ENCODE results near the gene CANX. TPM values are rescaled to one million over a fixed set of nuclear protein-coding genes. Genes with fewer than 3 reads are reported as not detected.
A peak's percentile ranks its signal among the peaks of the same experiment; 100 is the strongest.

The CANX gene
- total and polyA plus RNA-seq, 2 of the 13 experiments (the other 11 are each of a cell fraction or from before 2014, with no cell fraction given) = 477 to 680 TPM

DNA sequence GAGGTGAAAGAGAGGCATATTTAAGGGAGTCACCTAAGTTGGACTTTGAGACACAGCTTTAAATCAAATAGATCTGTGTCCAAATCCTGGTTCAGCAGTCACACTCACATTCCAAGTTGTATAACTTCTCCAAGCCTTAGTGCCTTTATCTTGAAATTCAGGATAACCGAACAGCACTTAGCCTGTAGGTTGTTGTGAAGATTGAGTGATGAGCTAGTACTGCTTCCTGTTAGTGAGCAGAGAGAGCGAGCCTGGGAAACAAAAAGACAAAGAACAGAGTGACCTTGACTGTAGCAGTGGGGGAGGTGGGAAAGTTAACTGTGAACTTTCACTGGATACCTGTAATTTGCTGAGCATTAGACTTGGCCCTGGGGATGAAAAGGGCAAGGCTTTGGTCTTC is 56.3 kb downstream of the CANX start (continued):
- TF ChIP-seq ZEB1 (IDR thresholded peaks at IDR 0.05; ENCODE audit: insufficient replicate concordance, low read depth) = peak; percentile 79
- TF ChIP-seq, protein P1, sequence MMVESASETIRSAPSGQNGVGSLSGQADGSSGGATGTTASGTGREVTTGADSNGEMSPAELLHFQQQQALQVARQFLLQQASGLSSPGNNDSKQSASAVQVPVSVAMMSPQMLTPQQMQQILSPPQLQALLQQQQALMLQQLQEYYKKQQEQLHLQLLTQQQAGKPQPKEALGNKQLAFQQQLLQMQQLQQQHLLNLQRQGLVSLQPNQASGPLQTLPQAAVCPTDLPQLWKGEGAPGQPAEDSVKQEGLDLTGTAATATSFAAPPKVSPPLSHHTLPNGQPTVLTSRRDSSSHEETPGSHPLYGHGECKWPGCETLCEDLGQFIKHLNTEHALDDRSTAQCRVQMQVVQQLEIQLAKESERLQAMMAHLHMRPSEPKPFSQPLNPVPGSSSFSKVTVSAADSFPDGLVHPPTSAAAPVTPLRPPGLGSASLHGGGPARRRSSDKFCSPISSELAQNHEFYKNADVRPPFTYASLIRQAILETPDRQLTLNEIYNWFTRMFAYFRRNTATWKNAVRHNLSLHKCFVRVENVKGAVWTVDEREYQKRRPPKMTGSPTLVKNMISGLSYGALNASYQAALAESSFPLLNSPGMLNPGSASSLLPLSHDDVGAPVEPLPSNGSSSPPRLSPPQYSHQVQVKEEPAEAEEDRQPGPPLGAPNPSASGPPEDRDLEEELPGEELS (CRISPR knock-in tag; IDR thresholded peaks at IDR 0.05) = peak; percentile 71
- TF ChIP-seq, protein P2, sequence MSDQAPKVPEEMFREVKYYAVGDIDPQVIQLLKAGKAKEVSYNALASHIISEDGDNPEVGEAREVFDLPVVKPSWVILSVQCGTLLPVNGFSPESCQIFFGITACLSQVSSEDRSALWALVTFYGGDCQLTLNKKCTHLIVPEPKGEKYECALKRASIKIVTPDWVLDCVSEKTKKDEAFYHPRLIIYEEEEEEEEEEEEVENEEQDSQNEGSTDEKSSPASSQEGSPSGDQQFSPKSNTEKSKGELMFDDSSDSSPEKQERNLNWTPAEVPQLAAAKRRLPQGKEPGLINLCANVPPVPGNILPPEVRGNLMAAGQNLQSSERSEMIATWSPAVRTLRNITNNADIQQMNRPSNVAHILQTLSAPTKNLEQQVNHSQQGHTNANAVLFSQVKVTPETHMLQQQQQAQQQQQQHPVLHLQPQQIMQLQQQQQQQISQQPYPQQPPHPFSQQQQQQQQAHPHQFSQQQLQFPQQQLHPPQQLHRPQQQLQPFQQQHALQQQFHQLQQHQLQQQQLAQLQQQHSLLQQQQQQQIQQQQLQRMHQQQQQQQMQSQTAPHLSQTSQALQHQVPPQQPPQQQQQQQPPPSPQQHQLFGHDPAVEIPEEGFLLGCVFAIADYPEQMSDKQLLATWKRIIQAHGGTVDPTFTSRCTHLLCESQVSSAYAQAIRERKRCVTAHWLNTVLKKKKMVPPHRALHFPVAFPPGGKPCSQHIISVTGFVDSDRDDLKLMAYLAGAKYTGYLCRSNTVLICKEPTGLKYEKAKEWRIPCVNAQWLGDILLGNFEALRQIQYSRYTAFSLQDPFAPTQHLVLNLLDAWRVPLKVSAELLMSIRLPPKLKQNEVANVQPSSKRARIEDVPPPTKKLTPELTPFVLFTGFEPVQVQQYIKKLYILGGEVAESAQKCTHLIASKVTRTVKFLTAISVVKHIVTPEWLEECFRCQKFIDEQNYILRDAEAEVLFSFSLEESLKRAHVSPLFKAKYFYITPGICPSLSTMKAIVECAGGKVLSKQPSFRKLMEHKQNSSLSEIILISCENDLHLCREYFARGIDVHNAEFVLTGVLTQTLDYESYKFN (CRISPR knock-in tag; conservative IDR thresholded peaks at IDR 0.05) = peak; percentile 87
- TF ChIP-seq, protein P3, sequence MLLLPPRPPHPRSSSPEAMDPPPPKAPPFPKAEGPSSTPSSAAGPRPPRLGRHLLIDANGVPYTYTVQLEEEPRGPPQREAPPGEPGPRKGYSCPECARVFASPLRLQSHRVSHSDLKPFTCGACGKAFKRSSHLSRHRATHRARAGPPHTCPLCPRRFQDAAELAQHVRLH (CRISPR knock-in tag; IDR thresholded peaks at IDR 0.05; ENCODE audit: borderline replicate concordance, low read depth) = 0 out of 2 replicates have a peak, but pooled peaks have one; percentile 49
- peak in 1 of 2 experiments; percentile 56; a peak in 2 of 4 replicates for TF ChIP-seq EP300 (IDR thresholded peaks at IDR 0.05; ENCODE audit: low read depth in 2 of 2, low read length in 2 of 2)
- TF ChIP-seq EP300 (CRISPR knock-in tag; IDR thresholded peaks at IDR 0.05; ENCODE audit: borderline replicate concordance) = no peak; the same call in 1 of the 2 replicates
- peak in 1 of 2 experiments; percentile 25; a peak in 1 of 4 replicates for TF ChIP-seq MAFK (conservative IDR thresholded peaks at IDR 0.05 in 1 of 2, IDR thresholded peaks at IDR 0.05 in 1 of 2; ENCODE audit: low read length in 2 of 2)
- no peak for TF ChIP-seq LCORL (IDR thresholded peaks at IDR 0.05)
- TF ChIP-seq LCORL (CRISPR knock-in tag; IDR thresholded peaks at IDR 0.05) = peak; percentile 30; the same call in 1 of the 2 replicates
- peak; percentile 80 for TF ChIP-seq ESRRA (CRISPR knock-in tag; IDR thresholded peaks at IDR 0.05; ENCODE audit: low read depth)
- peak; percentile 79 for TF ChIP-seq RCOR2 (CRISPR knock-in tag; IDR thresholded peaks at IDR 0.05)
- TF ChIP-seq, protein P4, sequence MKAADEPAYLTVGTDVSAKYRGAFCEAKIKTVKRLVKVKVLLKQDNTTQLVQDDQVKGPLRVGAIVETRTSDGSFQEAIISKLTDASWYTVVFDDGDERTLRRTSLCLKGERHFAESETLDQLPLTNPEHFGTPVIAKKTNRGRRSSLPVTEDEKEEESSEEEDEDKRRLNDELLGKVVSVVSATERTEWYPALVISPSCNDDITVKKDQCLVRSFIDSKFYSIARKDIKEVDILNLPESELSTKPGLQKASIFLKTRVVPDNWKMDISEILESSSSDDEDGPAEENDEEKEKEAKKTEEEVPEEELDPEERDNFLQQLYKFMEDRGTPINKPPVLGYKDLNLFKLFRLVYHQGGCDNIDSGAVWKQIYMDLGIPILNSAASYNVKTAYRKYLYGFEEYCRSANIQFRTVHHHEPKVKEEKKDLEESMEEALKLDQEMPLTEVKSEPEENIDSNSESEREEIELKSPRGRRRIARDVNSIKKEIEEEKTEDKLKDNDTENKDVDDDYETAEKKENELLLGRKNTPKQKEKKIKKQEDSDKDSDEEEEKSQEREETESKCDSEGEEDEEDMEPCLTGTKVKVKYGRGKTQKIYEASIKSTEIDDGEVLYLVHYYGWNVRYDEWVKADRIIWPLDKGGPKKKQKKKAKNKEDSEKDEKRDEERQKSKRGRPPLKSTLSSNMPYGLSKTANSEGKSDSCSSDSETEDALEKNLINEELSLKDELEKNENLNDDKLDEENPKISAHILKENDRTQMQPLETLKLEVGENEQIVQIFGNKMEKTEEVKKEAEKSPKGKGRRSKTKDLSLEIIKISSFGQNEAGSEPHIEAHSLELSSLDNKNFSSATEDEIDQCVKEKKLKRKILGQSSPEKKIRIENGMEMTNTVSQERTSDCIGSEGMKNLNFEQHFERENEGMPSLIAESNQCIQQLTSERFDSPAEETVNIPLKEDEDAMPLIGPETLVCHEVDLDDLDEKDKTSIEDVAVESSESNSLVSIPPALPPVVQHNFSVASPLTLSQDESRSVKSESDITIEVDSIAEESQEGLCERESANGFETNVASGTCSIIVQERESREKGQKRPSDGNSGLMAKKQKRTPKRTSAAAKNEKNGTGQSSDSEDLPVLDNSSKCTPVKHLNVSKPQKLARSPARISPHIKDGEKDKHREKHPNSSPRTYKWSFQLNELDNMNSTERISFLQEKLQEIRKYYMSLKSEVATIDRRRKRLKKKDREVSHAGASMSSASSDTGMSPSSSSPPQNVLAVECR (CRISPR knock-in tag; IDR thresholded peaks at IDR 0.05; ENCODE audit: borderline replicate concordance) = peak; percentile 38; the same call in 1 of the 2 replicates
- 0 out of 2 replicates have a peak, but pooled peaks have one; percentile 40 for TF ChIP-seq ZBTB34 (CRISPR knock-in tag; IDR thresholded peaks at IDR 0.05)
- TF ChIP-seq FOXK2 (IDR thresholded peaks at IDR 0.05) = no peak
- TF ChIP-seq MAFF (IDR thresholded peaks at IDR 0.05; ENCODE audit: low read depth, low read length) = 0 out of 2 replicates have a peak, but pooled peaks have one; percentile 6
- peak; percentile 45; the same call in 1 of the 2 replicates for TF ChIP-seq ZMYM3 (CRISPR knock-in tag; IDR thresholded peaks at IDR 0.05)

All from HepG2 (cell line).